ENCODE data around the gene TMEM273.

Gene TMEM273

GRCh38 chr10:49114718-49115014 lies 73.5 kb downstream of the TMEM273 start:
- DNase-seq = no peak

GRCh38 chr10:49113741-49114141 lies 74.5 kb downstream of the TMEM273 start:
- no peak for DNase-seq

GRCh38 chr10:49112851-49113250 lies 75.3 kb downstream of the TMEM273 start:
- DNase-seq = no peak

- no peak for DNase-seq
These were observed 76.1 kb downstream of the TMEM273 start for GRCh38 chr10:49112098-49112497.

GRCh38 chr10:49111320-49111698 lies 76.9 kb downstream of the TMEM273 start:
- no peak for DNase-seq

GRCh38 chr10:49110684-49111319 lies 77.4 kb downstream of the TMEM273 start:
- no peak for DNase-seq

GRCh38 chr10:49109669-49110340 lies 78.4 kb downstream of the TMEM273 start:
- no peak for DNase-seq

- no peak for DNase-seq
These were observed 79.5 kb downstream of the TMEM273 start for GRCh38 chr10:49108656-49109055.

GRCh38 chr10:49107887-49108267 lies 80.3 kb downstream of the TMEM273 start:
- DNase-seq = no peak

GRCh38 chr10:49107111-49107886 lies 80.9 kb downstream of the TMEM273 start:
- DNase-seq = no peak

- no peak for DNase-seq
These were observed 81.7 kb downstream of the TMEM273 start for GRCh38 chr10:49106451-49106850.

GRCh38 chr10:49105076-49105475 lies 83.1 kb downstream of the TMEM273 start:
- DNase-seq = no peak
